GM23338 (cell line): Measurements from ENCODE around the gene THOC2.
"Not testable (repeated sequence)": the region's sequence is repeated elsewhere in the genome, so short reads cannot be mapped to it uniquely, and the experiment has no call there.

Experiments
- CTCF ChIP-seq, 2 experiments: fragments of 200-600 bp in 1 of 2; sonication (generic) in 1 of 2; conservative IDR thresholded peaks; 2 replicates each; pipeline versions ENCODE4 v1.5.1 to v1.6.1; 2016 to 2017; ENCODE audit warnings: antibody characterized with exemption in 2 of 2, low read depth in 2 of 2, mild to moderate bottlenecking in 2 of 2, moderate library complexity in 1 of 2
- REST ChIP-seq: IDR thresholded peaks from one replicate; pipeline ENCODE4 v1.6.1; 2018; ENCODE audit warnings: antibody characterized with exemption; ENCODE audit not compliant: unreplicated experiment

- not testable (repeated sequence) for TF ChIP-seq CTCF (conservative IDR thresholded peaks at IDR 0.05; ENCODE audit: low read depth in 2 of 2); REST
These were observed 53.0 kb downstream of the THOC2 start for GRCh38 chrX:123679733-123680460.
